Measurements from ENCODE around the gene CXCL3. TPM values are rescaled to one million over a fixed set of nuclear protein-coding genes. Genes with fewer than 3 reads are reported as not detected.

CXCL3 gene
- total RNA-seq, 1 donor from 2014 or later: 1.4 TPM

- no peaks in the 10 kb centered on the region for H3K9me3 Mint-ChIP-seq (ENCODE audit: unreplicated experiment)
- TF ChIP-seq EZH2 (IDR thresholded peaks at IDR 0.05; ENCODE audit: insufficient read depth, low read length): no peak
- TF ChIP-seq CTCF (IDR thresholded peaks at IDR 0.05; ENCODE audit: insufficient read depth, low read depth, low read length): no peak
- H3K27me3 Mint-ChIP-seq (ENCODE audit: low read depth, unreplicated experiment): peaks cover 3% of the 10 kb centered on the region
- no peaks in the 10 kb centered on the region for H3K4me1 ChIP-seq (ENCODE audit: insufficient read depth, low read length)
- H3K36me3 Mint-ChIP-seq (ENCODE audit: low read depth, unreplicated experiment): no peaks in the 10 kb centered on the region
- DNase-seq (ENCODE audit: low read depth): no peak
- no peak overlapping the region for H3K9ac ChIP-seq (ENCODE audit: low read length)
- H3K4me1 Mint-ChIP-seq (ENCODE audit: low read depth, unreplicated experiment): no peaks in the 10 kb centered on the region
- H3K36me3 ChIP-seq (ENCODE audit: insufficient read depth, low read length): no peaks in the 10 kb centered on the region
- no peak overlapping the region for H3K27ac Mint-ChIP-seq (ENCODE audit: unreplicated experiment)
- H3K4me3 Mint-ChIP-seq (ENCODE audit: unreplicated experiment): no peak overlapping the region
- H2AFZ ChIP-seq (ENCODE audit: low read depth, low read length): no peak overlapping the region
- H3K27ac ChIP-seq (ENCODE audit: low read depth, low read length): no peak overlapping the region
- FAIRE-seq: no peak
- H3K79me2 ChIP-seq (ENCODE audit: insufficient read depth, low read length): no peaks in the 10 kb centered on the region
- no peaks in the 10 kb centered on the region for H3K27me3 ChIP-seq (ENCODE audit: insufficient read depth, low read length)
- no peaks in the 10 kb centered on the region for H3K9me3 ChIP-seq (ENCODE audit: insufficient read depth, low read depth, low read length)
- no peak overlapping the region for H3K4me2 ChIP-seq (ENCODE audit: low read length)
- H4K20me1 ChIP-seq (ENCODE audit: insufficient read depth, low read length): no peaks in the 10 kb centered on the region
- no peak overlapping the region for H3K4me3 ChIP-seq (ENCODE audit: insufficient read depth, low read depth, low read length)
These were observed 46.8 kb downstream of the CXCL3 start for GRCh38 chr4:73991742-73992000.

- Histone ChIP-seq H3K9ac (ENCODE audit: low read length) (no peak overlapping the region), H3K4me3 (ENCODE audit: insufficient read depth, low read depth, low read length) (no peak overlapping the region), H3K27me3 (ENCODE audit: insufficient read depth, low read length) (no peaks in the 10 kb centered on the region), H3K36me3 (ENCODE audit: insufficient read depth, low read length) (no peaks in the 10 kb centered on the region), H3K27ac (ENCODE audit: low read depth, low read length) (no peak overlapping the region), H2AFZ (ENCODE audit: low read depth, low read length) (no peak overlapping the region), H4K20me1 (ENCODE audit: insufficient read depth, low read length) (no peaks in the 10 kb centered on the region), H3K79me2 (ENCODE audit: insufficient read depth, low read length) (no peaks in the 10 kb centered on the region), H3K9me3 (ENCODE audit: insufficient read depth, low read depth, low read length) (no peaks in the 10 kb centered on the region), H3K4me2 (ENCODE audit: low read length) (no peak overlapping the region), H3K4me1 (ENCODE audit: insufficient read depth, low read length) (no peaks in the 10 kb centered on the region)
- H3K9me3 Mint-ChIP-seq (ENCODE audit: unreplicated experiment): no peaks in the 10 kb centered on the region
- DNase-seq (ENCODE audit: low read depth): no peak
- peaks cover 3% of the 10 kb centered on the region for H3K27me3 Mint-ChIP-seq (ENCODE audit: low read depth, unreplicated experiment)
- TF ChIP-seq EZH2 (IDR thresholded peaks at IDR 0.05; ENCODE audit: insufficient read depth, low read length) (no peak), CTCF (IDR thresholded peaks at IDR 0.05; ENCODE audit: insufficient read depth, low read depth, low read length) (no peak)
- no peaks in the 10 kb centered on the region for H3K36me3 Mint-ChIP-seq (ENCODE audit: low read depth, unreplicated experiment)
- no peak overlapping the region for H3K4me3 Mint-ChIP-seq (ENCODE audit: unreplicated experiment)
- FAIRE-seq: no peak
- no peak overlapping the region for H3K27ac Mint-ChIP-seq (ENCODE audit: unreplicated experiment)
- no peaks in the 10 kb centered on the region for H3K4me1 Mint-ChIP-seq (ENCODE audit: low read depth, unreplicated experiment)
These were observed 47.3 kb downstream of the CXCL3 start for GRCh38 chr4:73990988-73991741.

GRCh38 chr4:73989928-73990327 is 48.6 kb downstream of the CXCL3 start:
- H2AFZ ChIP-seq (ENCODE audit: low read depth, low read length): no peak overlapping the region
- H3K9me3 ChIP-seq (ENCODE audit: insufficient read depth, low read depth, low read length): no peaks in the 10 kb centered on the region
- H3K27me3 ChIP-seq (ENCODE audit: insufficient read depth, low read length): no peaks in the 10 kb centered on the region
- H3K36me3 Mint-ChIP-seq (ENCODE audit: low read depth, unreplicated experiment): no peaks in the 10 kb centered on the region
- no peak overlapping the region for H3K27ac ChIP-seq (ENCODE audit: low read depth, low read length)
- no peaks in the 10 kb centered on the region for H3K4me1 ChIP-seq (ENCODE audit: insufficient read depth, low read length)
- H4K20me1 ChIP-seq (ENCODE audit: insufficient read depth, low read length): no peaks in the 10 kb centered on the region
- H3K4me2 ChIP-seq (ENCODE audit: low read length): no peak overlapping the region
- FAIRE-seq (no peak), DNase-seq (ENCODE audit: low read depth) (no peak)
- no peak overlapping the region for H3K4me3 Mint-ChIP-seq (ENCODE audit: unreplicated experiment)
- no peak overlapping the region for H3K27ac Mint-ChIP-seq (ENCODE audit: unreplicated experiment)
- H3K4me3 ChIP-seq (ENCODE audit: insufficient read depth, low read depth, low read length): no peak overlapping the region
- H3K9ac ChIP-seq (ENCODE audit: low read length): no peak overlapping the region
- H3K36me3 ChIP-seq (ENCODE audit: insufficient read depth, low read length): no peaks in the 10 kb centered on the region
- no peaks in the 10 kb centered on the region for H3K4me1 Mint-ChIP-seq (ENCODE audit: low read depth, unreplicated experiment)
- TF ChIP-seq CTCF (IDR thresholded peaks at IDR 0.05; ENCODE audit: insufficient read depth, low read depth, low read length) (no peak), EZH2 (IDR thresholded peaks at IDR 0.05; ENCODE audit: insufficient read depth, low read length) (no peak)
- no peaks in the 10 kb centered on the region for H3K9me3 Mint-ChIP-seq (ENCODE audit: unreplicated experiment)
- peaks cover 3% of the 10 kb centered on the region for H3K27me3 Mint-ChIP-seq (ENCODE audit: low read depth, unreplicated experiment)
- H3K79me2 ChIP-seq (ENCODE audit: insufficient read depth, low read length): no peaks in the 10 kb centered on the region

All from astrocyte (in vitro differentiated cells and primary cell).